ENCODE measurements around the gene TBC1D23. TPM values are rescaled to one million over a fixed set of nuclear protein-coding genes. Genes with fewer than 3 reads are reported as not detected.

TBC1D23 gene
- total RNA-seq, 1 experiment from 2014 or later = 34.8 TPM

GRCh38 chr3:100368441-100368840, 107.6 kb downstream of the TBC1D23 start:
- H3K27me3 Mint-ChIP-seq (ENCODE audit: insufficient read depth, unreplicated experiment) = no peaks in the 10 kb centered on the region
- CTCF ChIA-PET = no interaction called here
- POLR2A ChIA-PET = interaction anchor here (0.7 kb wide), 1 partner anchor 14 kb away, joined by 3 read pairs; no protein-coding TSS in a partner anchor
- H3K4me3 Mint-ChIP-seq (ENCODE audit: unreplicated experiment) = no peak overlapping the region
- peaks cover 72% of the 10 kb centered on the region for H3K36me3 Mint-ChIP-seq (ENCODE audit: insufficient read depth, unreplicated experiment)
- no peaks in the 10 kb centered on the region for H3K9me3 Mint-ChIP-seq (ENCODE audit: unreplicated experiment)
- intact Hi-C loops (cut with micrococcal nuclease) = no loop called here
- peak; percentile 6 for DNase-seq (ENCODE audit: unreplicated experiment)
- H3K27ac Mint-ChIP-seq (ENCODE audit: low read depth, unreplicated experiment) = no peak overlapping the region
- no peaks in the 10 kb centered on the region for H3K4me1 Mint-ChIP-seq (ENCODE audit: insufficient read depth, unreplicated experiment)
- no TSS peak for BruUV-seq (replicated peaks)
- no peak for TF ChIP-seq CTCF (IDR thresholded peaks at IDR 0.05; ENCODE audit: unreplicated experiment)

GRCh38 chr3:100370756-100371155, 110.0 kb downstream of the TBC1D23 start:
- no TSS peak for BruUV-seq (replicated peaks)
- POLR2A ChIA-PET = interaction anchor here (0.6 to 1.2 kb wide), 3 partner anchors 9 to 35 kb away, joined by 3 to 5 read pairs (median 3); partner anchors contain the start of genes LNP1 and TOMM70
- no peaks in the 10 kb centered on the region for H3K27me3 Mint-ChIP-seq (ENCODE audit: insufficient read depth, unreplicated experiment)
- H3K4me3 Mint-ChIP-seq (ENCODE audit: unreplicated experiment) = no peak overlapping the region
- CTCF ChIA-PET = no interaction called here
- no peaks in the 10 kb centered on the region for H3K4me1 Mint-ChIP-seq (ENCODE audit: insufficient read depth, unreplicated experiment)
- H3K9me3 Mint-ChIP-seq (ENCODE audit: unreplicated experiment) = no peaks in the 10 kb centered on the region
- TF ChIP-seq CTCF (IDR thresholded peaks at IDR 0.05; ENCODE audit: unreplicated experiment) = no peak
- peaks cover 59% of the 10 kb centered on the region for H3K36me3 Mint-ChIP-seq (ENCODE audit: insufficient read depth, unreplicated experiment)
- DNase-seq (ENCODE audit: unreplicated experiment) = no peak
- intact Hi-C loops (cut with micrococcal nuclease) = no loop called here
- H3K27ac Mint-ChIP-seq (ENCODE audit: low read depth, unreplicated experiment) = no peak overlapping the region

GRCh38 chr3:100374521-100374920, 113.7 kb downstream of the TBC1D23 start:
- Mint-ChIP-seq H3K9me3 (ENCODE audit: unreplicated experiment) (no peaks in the 10 kb centered on the region), H3K27me3 (ENCODE audit: insufficient read depth, unreplicated experiment) (no peaks in the 10 kb centered on the region), H3K4me1 (ENCODE audit: insufficient read depth, unreplicated experiment) (no peaks in the 10 kb centered on the region), H3K4me3 (ENCODE audit: unreplicated experiment) (no peak overlapping the region), H3K27ac (ENCODE audit: low read depth, unreplicated experiment) (no peak overlapping the region), H3K36me3 (ENCODE audit: insufficient read depth, unreplicated experiment) (peaks cover 66% of the 10 kb centered on the region)
- ChIA-PET POLR2A (interaction anchor here (0.7 to 1.2 kb wide), 4 partner anchors 11 to 27 kb away, joined by 3 to 4 read pairs (median 4); partner anchors contain the start of gene LNP1), CTCF (interaction anchor here (0.7 to 0.8 kb wide), 3 partner anchors 290 to 543 kb away, joined by 3 to 5 read pairs (median 3); no protein-coding TSS in a partner anchor)
- TF ChIP-seq CTCF (IDR thresholded peaks at IDR 0.05; ENCODE audit: unreplicated experiment) = no peak
- no TSS peak for BruUV-seq (replicated peaks)
- intact Hi-C loops (cut with micrococcal nuclease) = no loop called here
- DNase-seq (ENCODE audit: unreplicated experiment) = no peak

Other genes starting within 250 kb of the TBC1D23 start
- 1.3 and 2.4 TPM in 2 replicates for gene FILIP1L, start 146.5 kb upstream of the TBC1D23 start, total RNA-seq (2022)
- gene NIT2, start 73.8 kb downstream of the TBC1D23 start, total RNA-seq (2022) = 37.0 and 42.6 TPM in 2 replicates
- 55.1 and 58.2 TPM in 2 replicates for gene TOMM70, start 140.1 kb downstream of the TBC1D23 start, total RNA-seq (2022)
- gene LNP1, start 140.5 kb downstream of the TBC1D23 start, total RNA-seq (2022) = 1.2 and 1.7 TPM in 2 replicates
- 4.1 and 8.0 TPM in 2 replicates for gene TMEM45A, start 231.6 kb downstream of the TBC1D23 start, total RNA-seq (2022)

Measured in MCF 10A (cell line).